Stimulated activated naive CD4-positive, alpha-beta T cell (primary cell): ENCODE data around the gene CACNA1G.

Experiments used
- DNase-seq, 6 experiments: peaks; one replicate each; lab custom pipeline; 2025; lab: John Stamatoyannopoulos, UW

CACNA1G gene

DNA sequence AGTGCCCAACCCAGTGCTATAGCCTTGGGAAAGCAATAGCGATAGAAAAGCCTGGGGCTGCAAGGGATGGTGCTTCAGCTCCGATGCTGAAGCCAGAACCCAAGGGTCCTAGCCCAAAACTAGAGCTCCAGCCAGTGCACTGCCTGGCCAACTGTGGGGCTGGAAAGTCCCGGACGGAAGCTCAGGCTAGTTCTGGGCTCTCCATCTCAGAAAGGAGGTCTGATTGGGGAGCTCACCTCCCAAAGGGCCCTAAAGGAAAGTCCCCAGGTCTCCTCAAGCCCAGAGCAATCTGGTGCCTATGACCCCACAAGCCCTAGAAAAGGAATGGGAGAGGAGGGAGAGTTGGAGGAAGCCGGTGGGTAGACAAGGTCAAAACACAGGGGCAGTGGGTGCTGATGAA, 72.1 kb downstream of the CACNA1G start:
- DNase-seq: no peak

DNA sequence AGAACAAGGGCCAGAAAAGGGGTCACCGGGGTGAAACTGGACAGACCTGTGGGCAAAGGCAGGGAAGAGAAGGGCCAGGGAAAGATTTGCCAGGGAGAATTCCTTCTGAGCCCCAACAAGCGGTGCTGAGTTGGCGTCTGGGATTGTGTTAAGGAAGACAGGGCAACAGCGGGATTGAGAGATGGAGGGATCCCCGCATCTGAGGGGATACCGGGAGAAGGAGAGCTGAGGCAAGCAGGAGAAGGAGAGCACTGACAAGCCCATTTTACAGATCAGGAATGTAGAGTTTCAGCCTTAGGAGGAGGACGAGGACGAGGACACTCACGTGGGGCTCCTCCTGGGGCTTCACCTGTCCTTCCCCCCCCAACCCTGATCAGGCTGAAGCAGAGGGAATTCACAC, 73.2 kb downstream of the CACNA1G start:
- no peak for DNase-seq

DNA sequence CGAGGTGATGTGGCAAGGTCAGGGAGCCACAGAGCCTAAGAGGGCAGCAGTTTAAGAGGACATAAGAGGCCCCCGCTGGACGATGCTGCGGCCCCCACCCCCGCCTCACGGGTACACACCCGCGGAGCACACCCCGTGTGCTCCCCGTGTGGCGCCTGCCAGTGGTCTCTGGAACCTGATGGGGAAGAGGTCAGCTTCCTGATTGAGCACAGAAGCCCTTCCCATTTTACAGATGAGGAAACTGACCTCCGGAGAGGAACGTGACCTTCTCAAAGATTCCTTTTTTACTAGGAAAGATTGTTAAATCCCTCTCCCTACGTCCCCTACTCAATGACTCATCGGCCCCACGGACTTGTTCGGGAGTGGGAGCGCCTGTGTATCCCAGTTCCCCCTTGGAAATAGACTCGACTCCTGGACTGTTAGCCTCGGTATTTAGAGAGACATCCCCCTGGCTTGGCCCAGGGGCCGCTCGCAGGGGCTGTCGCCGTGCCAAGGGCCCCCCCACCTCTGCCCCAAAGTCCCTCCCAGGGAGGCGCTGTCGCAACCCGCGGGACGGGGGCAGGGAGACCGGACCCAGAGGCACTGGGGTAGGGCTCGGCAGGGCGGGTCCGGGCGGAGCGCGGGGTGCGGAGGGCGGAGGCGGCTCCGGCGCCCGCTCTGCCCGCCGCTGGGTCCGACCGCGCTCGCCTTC, 73.9 kb downstream of the CACNA1G start, which contains the start of gene ABCC3:
Gene ABCC3, plus strand, starts transcription at position 658 of the 691 bp plus-strand sequence. CDS start 56 bp downstream, outside the sequence.
- DNase-seq: no peak

DNA sequence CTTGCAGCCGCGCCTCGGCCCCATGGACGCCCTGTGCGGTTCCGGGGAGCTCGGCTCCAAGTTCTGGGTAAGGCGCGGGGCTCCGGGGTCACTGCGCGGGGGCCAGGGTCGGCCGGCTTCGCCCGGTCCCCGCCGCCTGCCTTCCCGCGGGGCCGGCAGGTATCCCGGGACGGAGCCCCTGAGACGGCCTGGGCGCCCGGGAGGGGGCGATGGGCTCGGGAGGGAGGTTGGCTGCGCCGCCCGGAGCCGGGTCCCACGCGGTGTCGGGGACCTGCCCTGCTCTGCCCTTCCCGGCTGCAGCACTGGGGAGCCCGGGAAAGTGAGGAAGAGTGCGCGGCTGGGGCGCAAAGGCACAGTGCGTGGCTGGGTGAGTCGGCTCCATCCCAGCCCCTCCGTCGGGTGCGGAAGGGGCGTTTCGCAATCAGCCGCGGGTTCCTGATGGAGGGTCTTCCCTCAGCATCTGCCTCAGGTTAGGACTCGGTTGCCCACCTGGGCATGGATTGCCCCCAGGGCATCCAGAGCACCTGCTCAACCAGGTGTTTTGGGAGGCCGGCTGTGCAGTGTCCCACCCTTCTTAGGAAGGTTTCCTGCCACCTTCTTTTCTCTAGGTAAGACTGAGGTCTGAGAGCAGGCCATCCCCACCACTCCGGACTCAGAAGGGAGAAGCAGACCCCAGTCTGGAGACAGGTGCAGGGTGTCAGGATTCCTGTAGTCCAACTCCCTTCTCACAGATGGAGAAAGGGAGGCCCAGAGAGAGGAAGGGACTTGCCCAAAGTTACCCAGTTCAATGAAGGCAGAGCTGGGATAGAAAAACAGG, 74.6 kb downstream of the CACNA1G start:
- DNase-seq: no peak

DNA sequence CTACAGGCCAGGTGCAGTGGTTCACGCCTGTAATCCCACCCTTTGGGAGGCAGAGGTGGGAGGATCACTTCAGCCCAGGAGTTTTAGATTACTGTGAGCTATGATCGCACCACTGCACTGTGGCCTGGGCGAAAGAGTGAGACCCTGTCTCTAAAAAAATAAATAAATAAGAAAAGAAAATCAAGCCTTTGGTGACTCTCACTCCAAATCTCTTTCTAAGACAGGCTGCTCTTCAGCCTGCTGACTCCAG, 75.1 kb downstream of the CACNA1G start:
- no peak for DNase-seq

DNA sequence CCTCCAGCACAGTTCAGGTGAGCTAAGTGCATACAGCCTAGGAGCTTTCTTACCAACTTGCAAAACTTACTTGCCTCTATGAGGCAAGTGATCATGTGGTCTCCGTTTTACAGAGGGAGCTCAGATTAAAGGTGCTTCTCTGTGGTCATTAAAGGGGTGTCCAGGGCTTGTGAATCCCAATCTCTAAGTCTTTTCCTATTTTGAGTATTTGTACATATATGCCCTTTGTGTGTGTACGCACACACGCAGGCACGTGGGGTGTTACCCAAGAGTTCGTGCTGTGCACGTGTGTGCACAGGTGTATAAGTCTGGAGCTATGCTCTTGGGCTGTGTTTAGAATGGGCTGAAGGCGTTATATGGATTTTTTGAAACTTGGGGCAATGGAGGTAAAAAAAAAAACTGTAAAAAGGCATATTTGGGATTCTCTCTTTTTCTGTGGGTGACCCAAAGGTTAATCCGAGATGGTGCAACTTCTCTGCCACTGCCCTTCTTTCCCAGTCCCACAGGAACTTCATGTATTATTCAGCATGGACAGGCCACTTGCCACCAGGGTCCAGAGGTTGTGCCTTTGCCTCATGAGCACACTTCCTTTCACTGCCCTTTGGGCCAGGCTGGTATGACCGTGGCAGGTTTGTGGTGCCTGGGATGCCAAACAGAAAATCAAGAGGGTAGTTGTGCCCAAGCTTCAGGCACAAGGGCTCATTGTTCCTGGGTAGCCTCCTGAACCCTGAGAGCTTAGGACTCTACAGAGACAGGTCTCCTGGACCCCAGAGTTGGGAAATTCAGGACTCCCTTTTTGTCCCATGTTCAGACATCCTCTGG, 75.7 kb downstream of the CACNA1G start:
- DNase-seq: no peak

DNA sequence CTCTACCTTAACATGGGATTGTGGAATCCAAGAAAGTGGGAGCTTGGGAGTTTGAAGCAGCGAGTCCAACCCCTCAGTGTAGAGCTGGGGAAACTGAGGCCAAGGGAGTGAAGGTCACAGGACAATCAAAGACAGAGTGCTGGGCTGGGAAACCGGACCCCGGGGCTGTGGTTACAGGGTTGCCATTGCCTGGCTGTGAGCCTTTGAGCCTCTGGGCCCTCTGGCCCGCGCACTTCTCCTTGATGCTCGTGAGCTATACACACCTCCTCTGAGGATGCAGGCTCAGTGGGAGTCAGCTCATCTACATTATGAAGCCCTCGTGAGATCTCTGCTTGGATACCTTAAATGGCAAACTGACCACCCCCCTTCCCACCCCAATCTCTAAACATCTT, 76.3 kb downstream of the CACNA1G start:
- no peak for DNase-seq

DNA sequence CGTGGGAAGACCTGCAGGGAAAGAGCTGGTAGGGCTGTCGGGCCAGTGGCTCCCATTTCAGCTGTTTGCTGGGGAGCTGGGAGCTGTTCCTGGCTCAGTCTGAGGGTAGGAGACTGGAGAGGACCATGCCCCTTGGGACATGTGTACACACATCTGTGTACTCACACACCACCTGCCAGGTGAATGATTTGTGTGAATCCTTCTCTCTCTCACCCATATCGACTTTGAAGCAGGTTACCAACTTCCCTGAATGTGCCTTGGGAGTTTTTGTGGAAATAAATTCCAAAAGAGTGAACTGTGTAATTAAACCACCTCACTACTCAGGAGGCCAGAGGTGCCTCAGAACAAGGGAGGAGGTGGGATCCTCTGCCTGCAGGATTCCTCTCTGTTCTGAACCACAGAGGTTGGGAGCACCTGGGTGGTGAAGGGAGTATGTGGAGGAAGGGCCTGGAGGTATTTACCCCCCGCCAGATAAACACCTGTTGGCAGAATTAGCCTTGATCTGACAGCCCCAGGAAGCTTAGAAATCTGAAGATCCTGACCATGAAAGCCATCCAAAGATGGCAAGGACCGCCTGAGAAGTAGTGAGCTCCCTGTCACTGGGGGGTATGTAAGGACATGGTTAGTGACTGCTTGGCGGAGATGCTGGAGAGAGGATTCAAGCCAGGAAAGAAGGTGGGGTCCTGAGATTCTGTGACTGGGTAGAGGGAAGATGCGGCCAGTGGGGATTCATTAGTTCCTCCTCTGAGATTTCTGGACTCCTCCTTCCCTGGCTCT, 77.5 kb downstream of the CACNA1G start:
- no peak for DNase-seq

DNA sequence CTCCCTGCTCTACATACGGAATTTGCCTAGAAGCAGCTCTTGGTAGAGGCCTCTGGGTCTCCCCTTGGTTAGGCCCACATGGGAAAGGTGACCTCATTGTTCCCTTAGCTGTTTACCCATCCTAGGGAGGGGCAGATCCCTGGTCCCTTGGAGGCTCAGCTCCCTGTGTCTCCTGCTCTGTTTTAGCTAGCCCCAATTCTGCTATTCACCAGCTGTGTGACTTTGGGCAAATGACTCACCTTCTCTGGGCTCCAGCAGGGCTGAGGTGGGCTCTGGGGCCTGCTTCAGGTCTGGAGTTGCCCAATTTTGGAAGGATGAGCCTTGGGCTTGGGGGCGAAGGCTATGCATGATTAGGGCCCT, 78.1 kb downstream of the CACNA1G start:
- no peak for DNase-seq

DNA sequence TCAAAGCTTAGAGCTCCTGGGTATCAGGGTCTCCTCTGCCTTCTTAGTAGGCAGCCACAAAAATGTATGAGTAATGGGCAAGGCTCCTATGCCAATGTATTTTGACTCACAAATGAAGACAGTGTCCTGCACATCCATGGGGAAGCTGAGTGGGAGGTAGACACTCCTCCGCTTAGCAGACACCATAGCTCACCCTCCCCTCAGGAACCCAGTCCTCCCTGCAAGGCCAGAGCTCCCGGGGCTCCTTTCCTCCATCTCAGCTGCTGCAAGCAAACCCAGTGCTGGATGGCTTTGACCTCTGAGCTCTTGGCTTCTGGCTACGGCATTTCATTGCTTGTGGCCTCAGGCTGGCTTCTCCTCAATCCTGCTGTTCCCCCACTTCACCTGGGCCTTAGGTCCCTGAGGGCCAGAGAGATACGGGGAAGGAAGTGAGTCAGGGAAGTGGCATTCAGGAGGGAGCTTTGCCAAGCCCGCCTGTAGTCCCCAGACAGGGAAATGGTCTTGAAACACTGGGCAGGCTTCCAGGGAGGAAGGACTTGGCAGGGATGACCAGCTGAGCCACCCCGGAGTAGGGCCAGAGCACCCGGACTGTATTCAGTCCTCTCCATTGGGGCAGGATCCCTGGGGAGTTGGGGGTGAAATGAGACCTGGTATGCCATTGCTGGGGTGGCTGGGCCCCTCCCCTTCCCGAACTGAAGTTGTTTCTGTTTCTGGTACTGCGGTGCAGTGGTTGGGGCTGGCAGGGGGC, 78.6 kb downstream of the CACNA1G start:
- DNase-seq: no peak

DNA sequence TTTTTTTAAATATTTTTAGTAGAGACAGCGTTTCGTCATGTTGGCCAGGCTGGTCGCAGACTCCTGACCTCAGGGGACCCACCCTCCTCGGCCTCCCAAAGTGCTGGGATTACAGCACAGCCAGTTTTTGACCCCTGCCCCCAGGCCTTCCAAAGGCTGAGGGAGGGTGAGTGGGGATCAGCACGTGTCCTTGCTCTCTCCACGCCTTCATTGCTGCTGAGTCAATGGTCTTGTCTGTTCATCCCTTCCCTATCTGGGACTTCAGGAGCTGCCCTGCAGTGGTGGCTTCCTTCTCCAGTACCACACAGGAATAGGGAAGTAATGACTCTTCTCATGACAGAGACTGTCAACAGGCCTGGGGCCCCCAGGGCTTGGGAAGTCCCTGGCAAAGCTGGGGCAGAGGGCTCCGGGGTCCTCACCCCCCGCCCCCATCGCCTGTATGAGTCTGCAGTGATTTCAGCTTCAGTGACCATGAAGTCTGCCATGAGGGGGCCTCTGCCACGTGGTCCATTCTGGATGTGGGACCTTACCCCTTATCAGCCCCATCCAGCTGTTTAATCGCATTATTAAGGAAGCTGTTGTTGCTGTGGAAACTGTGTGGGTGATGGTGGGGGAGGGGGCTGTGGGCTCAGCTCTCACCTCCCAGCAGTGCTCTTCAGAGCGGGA, 80.3 kb downstream of the CACNA1G start:
- DNase-seq: no peak

DNA sequence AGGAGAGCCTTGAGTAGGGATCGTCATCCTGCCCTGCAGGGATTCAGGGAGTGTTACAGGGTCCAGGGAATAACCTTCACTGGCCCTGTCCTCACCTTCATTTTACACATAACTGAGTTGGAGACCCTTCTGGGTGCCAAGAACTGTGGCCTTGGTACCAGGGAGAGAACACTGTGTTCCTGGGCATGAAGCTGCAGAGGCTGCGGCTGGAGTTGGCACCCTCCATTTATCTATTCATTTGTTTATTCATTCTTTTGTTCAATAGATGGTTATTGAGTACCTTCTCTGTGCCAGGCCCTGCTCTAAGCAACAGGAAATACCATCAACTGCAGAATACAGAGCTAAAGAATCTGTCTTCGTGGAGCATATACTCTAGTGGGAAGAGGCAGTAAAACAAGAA, 80.8 kb downstream of the CACNA1G start:
- no peak for DNase-seq

DNA sequence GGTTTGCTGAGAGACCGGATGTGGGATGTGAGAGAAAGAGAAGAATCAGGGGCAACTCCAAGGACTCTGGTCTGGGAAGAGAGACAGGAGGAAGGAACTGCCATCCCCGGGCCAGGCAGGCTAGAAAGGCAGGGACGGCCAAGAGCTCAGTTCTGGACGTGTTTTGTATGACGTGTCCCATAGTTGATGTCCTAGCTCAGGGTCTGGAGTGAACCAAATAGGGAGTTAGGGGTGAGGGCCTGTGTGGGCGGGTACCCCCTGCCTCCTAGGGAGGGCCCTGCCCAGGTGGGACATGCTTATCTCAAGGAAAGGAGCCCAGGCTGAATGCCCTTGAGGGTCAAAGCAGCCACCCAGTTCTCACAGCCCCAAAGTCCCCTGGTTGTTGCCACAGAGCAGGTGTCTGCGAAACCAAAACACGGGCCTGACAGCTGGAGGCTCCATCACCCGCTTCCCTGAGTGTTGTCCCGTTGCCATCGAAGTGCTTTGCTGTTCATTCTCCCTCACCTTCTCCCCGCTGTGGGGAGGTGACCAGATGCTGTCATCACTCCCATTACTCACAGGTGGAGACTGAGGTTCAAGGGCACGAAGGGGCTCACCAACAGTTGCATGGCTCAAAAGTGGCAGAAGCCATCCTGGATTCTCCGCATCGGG, 81.7 kb downstream of the CACNA1G start:
- no peak for DNase-seq

DNA sequence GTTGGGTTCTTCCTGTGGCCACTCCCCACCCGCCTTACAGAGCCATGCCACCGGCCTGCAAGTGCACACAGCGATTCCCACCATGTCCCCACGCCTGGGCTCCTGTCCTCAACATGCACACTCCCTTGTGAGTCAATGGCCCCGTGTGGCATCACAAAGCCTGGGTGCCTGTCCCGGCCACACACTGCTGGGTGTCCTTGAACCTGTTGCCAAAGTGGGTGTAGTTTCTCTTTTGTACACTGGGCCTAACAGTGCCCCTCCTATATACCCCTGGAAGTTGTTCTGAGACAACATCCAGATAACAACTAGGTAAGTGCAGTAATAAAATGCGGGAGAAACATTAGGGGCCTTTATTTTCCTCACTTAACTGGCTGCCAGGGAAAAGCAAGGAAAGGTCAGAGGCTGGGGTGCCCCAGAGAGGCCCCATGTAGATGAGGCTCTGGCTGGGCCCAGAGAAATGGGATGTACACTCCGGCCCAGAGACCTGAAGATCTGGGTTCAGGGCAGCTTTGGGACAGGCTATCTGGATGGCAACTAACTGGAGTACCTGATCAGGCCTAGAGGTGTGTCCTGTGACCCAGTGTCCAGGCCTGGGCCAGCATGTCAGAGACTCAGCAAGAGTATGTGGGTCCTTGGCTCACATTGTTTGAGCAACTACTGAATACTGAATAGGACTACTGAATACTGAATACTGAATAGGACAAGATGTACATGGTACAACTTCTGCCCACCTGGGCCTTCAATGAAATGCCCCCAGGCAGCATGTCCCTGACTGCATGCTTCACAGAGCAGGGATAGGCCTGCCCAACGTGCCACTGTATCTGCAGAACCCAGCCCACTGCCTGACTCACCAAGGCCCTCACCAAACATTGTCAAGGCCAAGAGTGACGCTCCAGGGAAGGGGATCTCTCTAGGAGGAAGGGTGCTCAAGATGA, 82.5 kb downstream of the CACNA1G start:
- DNase-seq: no peak

DNA sequence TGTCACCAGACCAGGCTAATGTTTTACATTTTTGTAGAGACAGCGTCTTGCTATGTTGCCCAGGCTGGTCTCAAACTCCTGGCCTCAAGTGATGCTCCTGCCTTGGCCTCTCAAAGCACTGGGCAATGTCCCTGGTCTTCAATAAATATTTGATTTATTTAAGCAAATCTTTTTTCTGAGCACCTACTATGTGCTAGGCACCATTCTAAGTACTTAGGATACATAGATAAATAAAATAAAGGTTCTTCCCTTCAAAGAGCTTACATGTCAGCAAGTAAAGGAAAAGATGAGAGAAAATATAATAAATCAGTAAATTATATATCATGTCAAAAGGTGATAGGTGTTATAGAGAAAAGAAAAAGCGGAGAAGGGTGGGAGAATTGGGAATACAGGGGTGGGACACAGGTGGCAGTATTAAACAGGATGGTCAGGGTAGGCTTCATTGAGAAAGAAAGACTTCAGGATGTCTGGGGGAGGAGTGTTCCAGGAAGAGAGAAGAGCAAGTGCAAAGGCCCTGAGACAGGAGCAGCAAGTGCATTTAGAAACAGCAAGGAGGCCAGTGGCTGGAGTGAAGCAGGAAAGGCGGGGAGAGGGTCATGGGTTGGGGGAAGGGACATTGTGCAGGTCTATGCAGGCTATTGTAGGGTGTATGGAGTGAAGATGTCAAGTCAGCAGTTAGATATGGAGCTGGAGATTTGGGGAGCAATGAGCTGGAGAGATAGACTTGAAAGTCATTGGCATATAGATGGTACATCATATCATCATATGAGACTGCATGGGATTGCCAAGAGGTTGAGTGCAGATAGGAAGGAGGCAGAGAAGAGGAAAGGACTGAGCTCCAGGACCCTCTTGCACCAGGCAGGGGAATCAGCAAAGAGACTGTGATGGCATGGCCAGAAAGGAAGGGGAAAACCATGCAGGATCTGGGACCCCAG, 85.5 kb downstream of the CACNA1G start:
- DNase-seq: no peak

DNA sequence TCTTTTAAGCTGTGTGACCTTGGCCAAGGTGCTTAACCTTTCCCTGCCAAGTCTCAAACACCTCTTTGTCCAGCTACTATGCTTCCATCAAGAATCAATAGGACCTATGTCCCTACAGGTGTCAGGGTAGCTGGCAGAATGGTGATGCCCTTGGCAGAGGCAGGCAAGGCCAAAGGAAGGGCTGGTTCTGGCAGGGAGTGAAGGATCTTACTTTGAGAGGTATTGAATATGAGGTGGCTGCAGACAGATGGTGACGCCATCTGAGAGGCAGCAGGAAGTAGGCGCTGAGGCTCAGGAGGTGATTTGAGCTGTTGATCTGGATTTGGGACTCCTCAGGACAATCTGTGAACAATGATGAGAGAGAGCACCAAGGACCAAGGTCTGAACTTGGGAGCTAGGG, 86.7 kb downstream of the CACNA1G start:
- no peak for DNase-seq

DNA sequence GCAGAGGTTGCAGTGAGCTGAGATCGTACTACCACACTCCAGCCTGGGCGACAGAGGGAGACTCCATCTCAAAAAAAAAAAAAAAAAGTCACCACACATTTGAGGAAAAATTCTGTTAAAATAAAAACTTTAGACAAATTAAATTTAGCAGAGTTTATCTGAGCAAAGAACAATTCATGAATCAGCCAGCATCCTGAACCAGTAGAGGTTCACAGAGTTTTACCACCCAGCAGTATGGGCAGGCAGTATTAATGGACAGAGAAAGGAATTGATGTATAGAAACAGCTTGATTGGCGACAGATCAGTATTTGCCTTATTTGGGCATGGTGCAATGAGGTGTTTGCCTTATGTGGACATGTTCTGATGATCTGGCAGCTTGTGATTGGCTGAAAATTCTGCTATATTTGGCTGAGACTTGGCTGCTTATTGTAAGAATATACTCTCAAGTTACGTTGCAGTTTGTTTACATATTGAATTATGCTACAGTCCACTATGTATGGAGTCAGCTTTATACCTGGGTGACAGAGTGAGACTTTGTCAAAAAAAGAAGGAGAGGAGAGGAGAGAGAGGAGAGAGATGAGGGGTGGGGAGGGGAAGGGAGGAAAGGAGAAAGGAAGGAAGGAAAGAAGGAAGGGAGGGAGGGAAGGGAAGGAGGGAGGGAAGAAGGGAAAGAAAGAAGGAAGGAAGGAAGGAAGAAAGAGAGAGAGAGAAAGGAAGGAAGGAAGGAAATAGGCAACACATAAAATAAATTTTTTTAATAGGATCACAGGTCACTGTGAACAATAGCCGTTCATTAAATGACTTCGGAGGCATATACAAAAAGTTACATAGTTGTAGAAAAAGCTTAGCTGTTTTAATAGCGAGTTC, 88.8 kb downstream of the CACNA1G start:
- no peak for DNase-seq
